GM19372 (cell line): ENCODE measurements around the gene TEX264.
"Not testable (repeated sequence)": the region's sequence is repeated elsewhere in the genome, so short reads cannot be mapped to it uniquely, and the experiment has no call there.

Experiments used
- ATAC-seq: cut with Tn5 transposase; IDR thresholded peaks from one replicate; pipeline ENCODE4 v1.9.1; 2021; ENCODE audit warnings: mild to moderate bottlenecking, low read depth, moderate library complexity; ENCODE audit not compliant: unreplicated experiment

Gene TEX264

GRCh38 chr3:51670823-51671733, at the start of gene TEX264:
Gene TEX264 (plus strand): TSS chr3:51671252. CDS start chr3:51674305, 3,053 bp downstream.
- ATAC-seq = peak; percentile 81

GRCh38 chr3:51622413-51622812, 48.6 kb upstream of the TEX264 start:
- ATAC-seq = no peak

GRCh38 chr3:51622868-51623267, 48.2 kb upstream of the TEX264 start:
- no peak for ATAC-seq

GRCh38 chr3:51630513-51630912, 40.5 kb upstream of the TEX264 start:
- no peak for ATAC-seq

- ATAC-seq = no peak
Measured at GRCh38 chr3:51637144-51637940, 33.7 kb upstream of the TEX264 start.

- ATAC-seq = no peak
Measured at GRCh38 chr3:51637941-51638471, 33.0 kb upstream of the TEX264 start.

- no peak for ATAC-seq
Measured at GRCh38 chr3:51642462-51642861, 28.6 kb upstream of the TEX264 start.

GRCh38 chr3:51646091-51646490, 25.0 kb upstream of the TEX264 start:
- ATAC-seq = no peak

GRCh38 chr3:51652103-51652502, 18.9 kb upstream of the TEX264 start:
- ATAC-seq = not testable (repeated sequence)

- not testable (repeated sequence) for ATAC-seq
Measured at GRCh38 chr3:51653409-51653808, 17.6 kb upstream of the TEX264 start.

- ATAC-seq = no peak
Measured at GRCh38 chr3:51657234-51657633, 13.8 kb upstream of the TEX264 start.

- no peak for ATAC-seq
Measured at GRCh38 chr3:51659942-51660341, 11.1 kb upstream of the TEX264 start.

GRCh38 chr3:51662456-51662855, 8.6 kb upstream of the TEX264 start:
- no peak for ATAC-seq

GRCh38 chr3:51668756-51669155, 2.3 kb upstream of the TEX264 start:
- ATAC-seq = no peak

- ATAC-seq = no peak
Measured at GRCh38 chr3:51669241-51670052, 1.6 kb upstream of the TEX264 start.

GRCh38 chr3:51670053-51670822, 814 bp upstream of the TEX264 start:
- no peak for ATAC-seq

- ATAC-seq = peak; percentile 27
Measured at GRCh38 chr3:51671734-51672475, 853 bp downstream of the TEX264 start.

GRCh38 chr3:51673181-51673801, 2.2 kb downstream of the TEX264 start:
- ATAC-seq = no peak
